Fibroblast of lung (primary cell): ENCODE data around the gene THRB. TPM values are rescaled to one million over a fixed set of nuclear protein-coding genes. Genes with fewer than 3 reads are reported as not detected.

Source experiments
- DNase-seq, 2 donors: peaks; one replicate each; pipeline versions ENCODE4 v3.0.0 to v3.0.0-alpha.2; 2010; ENCODE audit warnings: low read depth in 2 of 2
- H2AFZ ChIP-seq: 2 replicates; pipeline ENCODE4 v1.5.1; 2012; ENCODE audit warnings: low read length, control low read depth, inconsistent platforms
- H3K27ac ChIP-seq: 2 replicates; pipeline ENCODE4 v1.5.1; 2011; ENCODE audit warnings: low read length, control low read depth; ENCODE audit not compliant: insufficient read depth
- H3K27me3 ChIP-seq: 2 replicates; pipeline ENCODE4 v1.5.1; 2011; ENCODE audit warnings: mild to moderate bottlenecking, low read length; ENCODE audit not compliant: control insufficient read depth, insufficient read depth
- H3K36me3 ChIP-seq: 2 replicates; pipeline ENCODE4 v1.5.1; 2011; ENCODE audit warnings: low read length; ENCODE audit not compliant: control insufficient read depth, insufficient read depth
- H3K4me1 ChIP-seq: 2 replicates; pipeline ENCODE4 v1.5.1; 2011; ENCODE audit warnings: low read length; ENCODE audit not compliant: control insufficient read depth, insufficient read depth; ENCODE audit errors: extremely low read depth
- H3K4me2 ChIP-seq: 2 replicates; pipeline ENCODE4 v1.5.1; 2011; ENCODE audit warnings: low read length, control low read depth; ENCODE audit not compliant: insufficient read depth; ENCODE audit errors: extremely low read depth
- H3K4me3 ChIP-seq, 4 experiments: fragments of 200-600 bp in 1 of 4; sonication (generic) in 1 of 4; replicated peaks in 1 of 4; 2 replicates each; pipeline ENCODE4 v1.5.1; 2011 to 2016; ENCODE audit warnings: low read length in 4 of 4, low read depth in 3 of 4, mild to moderate bottlenecking in 3 of 4, control low read depth in 2 of 4, inconsistent platforms in 1 of 4, mixed read lengths in 1 of 4; ENCODE audit not compliant: insufficient read depth in 1 of 4; ENCODE audit errors: control extremely low read depth in 1 of 4
- H3K79me2 ChIP-seq: 2 replicates; pipeline ENCODE4 v1.5.1; 2012; ENCODE audit warnings: mild to moderate bottlenecking, low read length, inconsistent platforms; ENCODE audit not compliant: control insufficient read depth, insufficient read depth
- H3K9ac ChIP-seq: 2 replicates; pipeline ENCODE4 v1.5.1; 2011; ENCODE audit warnings: mild to moderate bottlenecking, low read length, control low read depth; ENCODE audit not compliant: insufficient read depth
- H3K9me3 ChIP-seq: 2 replicates; pipeline ENCODE4 v1.5.1; 2012; ENCODE audit warnings: low read depth, low read length; ENCODE audit not compliant: control insufficient read depth, insufficient read depth
- H4K20me1 ChIP-seq: 2 replicates; pipeline ENCODE4 v1.5.1; 2011; ENCODE audit warnings: low read length; ENCODE audit not compliant: control insufficient read depth, insufficient read depth; ENCODE audit errors: extremely low read depth
- EZH2 ChIP-seq: IDR thresholded peaks from 2 replicates; pipeline ENCODE4 v1.5.1; 2012; ENCODE audit warnings: low read length, control low read depth, mild to moderate bottlenecking; ENCODE audit errors: missing control alignments
- polyA plus RNA-seq, 2 donors: library from polyadenylated mRNA; depleted of rRNA in 1 of 2; stranded (reverse) in 1 of 2; unstranded in 1 of 2; fragments of >200 nt; gene quantifications; 2 replicates each; pipeline ENCODE4 v1.2.1, GENCODE V29; 2011 to 2012; ENCODE audit warnings: missing spikeins in 1 of 2
- total RNA-seq: library from RNA; depleted of rRNA; stranded (reverse); fragments of >200 nt; gene quantifications from 2 replicates; pipeline ENCODE4 v1.2.1, GENCODE V29; 2014
- TF ChIP-seq, protein P1 (sequence below), 2 donors: IDR thresholded peaks in 1 of 2; conservative IDR thresholded peaks in 1 of 2; 1 replicate in 1 of 2; 2 replicates in 1 of 2; pipeline ENCODE4 v1.5.1; 2011 to 2012; ENCODE audit warnings: low read length in 2 of 2, control low read depth in 1 of 2, inconsistent platforms in 1 of 2, low read depth in 1 of 2, mild to moderate bottlenecking in 1 of 2

The THRB gene
- total and polyA plus RNA-seq, 2 donors (not counting 1 experiment from before 2014, with no cell fraction given): 4.2 to 7.4 TPM

DNA sequence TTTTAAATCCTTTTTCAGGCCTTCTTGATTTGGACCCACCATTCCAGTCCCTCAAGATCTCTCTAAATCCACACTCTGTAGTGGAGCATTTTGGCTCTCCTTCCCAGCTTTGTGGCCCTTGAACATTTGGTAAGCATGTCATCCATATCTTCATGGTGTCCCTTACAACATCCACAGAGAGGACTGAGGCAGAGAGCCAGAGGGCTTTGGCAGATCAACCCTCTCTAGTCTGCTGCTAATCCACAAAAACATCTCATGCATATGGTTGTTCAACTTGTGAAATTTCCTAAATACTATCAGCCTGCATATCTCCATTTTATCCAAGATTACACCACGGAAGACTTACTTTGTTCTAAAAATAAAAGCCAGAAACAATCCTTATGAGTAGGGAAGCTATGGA lies 23.2 kb downstream of the THRB start:
- DNase-seq: no peak
- TF ChIP-seq, protein P1, sequence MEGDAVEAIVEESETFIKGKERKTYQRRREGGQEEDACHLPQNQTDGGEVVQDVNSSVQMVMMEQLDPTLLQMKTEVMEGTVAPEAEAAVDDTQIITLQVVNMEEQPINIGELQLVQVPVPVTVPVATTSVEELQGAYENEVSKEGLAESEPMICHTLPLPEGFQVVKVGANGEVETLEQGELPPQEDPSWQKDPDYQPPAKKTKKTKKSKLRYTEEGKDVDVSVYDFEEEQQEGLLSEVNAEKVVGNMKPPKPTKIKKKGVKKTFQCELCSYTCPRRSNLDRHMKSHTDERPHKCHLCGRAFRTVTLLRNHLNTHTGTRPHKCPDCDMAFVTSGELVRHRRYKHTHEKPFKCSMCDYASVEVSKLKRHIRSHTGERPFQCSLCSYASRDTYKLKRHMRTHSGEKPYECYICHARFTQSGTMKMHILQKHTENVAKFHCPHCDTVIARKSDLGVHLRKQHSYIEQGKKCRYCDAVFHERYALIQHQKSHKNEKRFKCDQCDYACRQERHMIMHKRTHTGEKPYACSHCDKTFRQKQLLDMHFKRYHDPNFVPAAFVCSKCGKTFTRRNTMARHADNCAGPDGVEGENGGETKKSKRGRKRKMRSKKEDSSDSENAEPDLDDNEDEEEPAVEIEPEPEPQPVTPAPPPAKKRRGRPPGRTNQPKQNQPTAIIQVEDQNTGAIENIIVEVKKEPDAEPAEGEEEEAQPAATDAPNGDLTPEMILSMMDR (conservative IDR thresholded peaks at IDR 0.05 in 1 of 2, IDR thresholded peaks at IDR 0.05 in 1 of 2; ENCODE audit: low read depth in 1 of 2, low read length in 2 of 2): no peak
- TF ChIP-seq EZH2: no peak
- no peak overlapping the region for H3K9ac ChIP-seq
- H2AFZ ChIP-seq: no peak overlapping the region
- H3K36me3 ChIP-seq: no peaks in the 10 kb centered on the region
- no peaks in the 10 kb centered on the region for H3K27me3 ChIP-seq
- no peaks in the 10 kb centered on the region for H4K20me1 ChIP-seq
- H3K4me1 ChIP-seq: no peaks in the 10 kb centered on the region
- H3K79me2 ChIP-seq: no peaks in the 10 kb centered on the region
- H3K4me3 ChIP-seq: no peak overlapping the region
- no peak overlapping the region for H3K27ac ChIP-seq
- no peaks in the 10 kb centered on the region for H3K9me3 ChIP-seq
- H3K4me2 ChIP-seq: no peak overlapping the region

DNA sequence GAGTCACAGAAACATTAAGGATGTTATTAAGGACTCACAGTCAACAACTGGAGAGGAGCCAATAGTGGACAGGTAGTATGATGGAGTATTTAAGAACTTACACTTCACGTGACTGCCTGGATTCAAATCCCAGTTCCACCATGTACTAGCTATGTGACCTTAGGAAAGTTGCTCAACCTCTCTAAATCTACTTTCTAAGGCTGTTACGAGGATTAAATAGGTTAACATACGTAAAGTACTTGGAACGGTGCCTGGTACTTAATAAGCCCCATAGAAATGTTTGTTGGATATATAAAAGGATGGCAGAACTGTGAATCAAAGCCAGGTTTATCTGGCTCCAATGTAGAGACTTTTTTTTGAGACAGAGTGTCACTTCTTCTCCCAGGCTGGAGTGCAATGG lies 24.4 kb downstream of the THRB start:
- H3K27ac ChIP-seq: no peak overlapping the region
- no peaks in the 10 kb centered on the region for H3K27me3 ChIP-seq
- H3K79me2 ChIP-seq: no peaks in the 10 kb centered on the region
- H3K4me2 ChIP-seq: no peak overlapping the region
- no peak overlapping the region for H3K9ac ChIP-seq
- no peaks in the 10 kb centered on the region for H3K9me3 ChIP-seq
- no peaks in the 10 kb centered on the region for H4K20me1 ChIP-seq
- no peak for DNase-seq
- no peaks in the 10 kb centered on the region for H3K4me1 ChIP-seq
- TF ChIP-seq EZH2: no peak
- TF ChIP-seq, protein P1 (conservative IDR thresholded peaks at IDR 0.05 in 1 of 2, IDR thresholded peaks at IDR 0.05 in 1 of 2; ENCODE audit: low read depth in 1 of 2, low read length in 2 of 2): no peak
- no peaks in the 10 kb centered on the region for H3K36me3 ChIP-seq
- H2AFZ ChIP-seq: no peak overlapping the region
- no peak overlapping the region for H3K4me3 ChIP-seq

DNA sequence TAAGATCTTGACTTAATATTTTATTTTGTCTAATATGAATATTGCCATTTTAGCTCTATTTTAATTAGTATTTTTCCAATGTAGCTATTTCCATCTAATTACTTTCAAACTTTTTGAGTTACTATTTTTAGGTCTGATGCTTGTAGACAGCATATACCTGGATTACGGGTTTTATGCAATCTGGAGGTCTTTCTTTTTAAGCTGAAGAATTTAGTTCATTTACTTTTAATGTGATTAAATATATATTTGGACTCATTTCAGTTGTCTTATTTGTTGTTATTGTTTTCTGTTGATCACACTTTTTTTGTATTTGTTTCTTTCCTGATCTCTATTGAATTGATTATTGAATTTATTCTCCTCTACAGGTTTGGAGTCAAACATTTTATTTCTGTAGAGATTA lies 30.3 kb downstream of the THRB start:
- no peaks in the 10 kb centered on the region for H3K4me1 ChIP-seq
- TF ChIP-seq, protein P1 (conservative IDR thresholded peaks at IDR 0.05 in 1 of 2, IDR thresholded peaks at IDR 0.05 in 1 of 2; ENCODE audit: low read depth in 1 of 2, low read length in 2 of 2): no peak
- no peak for TF ChIP-seq EZH2
- H3K9me3 ChIP-seq: no peaks in the 10 kb centered on the region
- H2AFZ ChIP-seq: no peak overlapping the region
- no peaks in the 10 kb centered on the region for H4K20me1 ChIP-seq
- H3K9ac ChIP-seq: no peak overlapping the region
- no peak overlapping the region for H3K4me3 ChIP-seq
- no peak overlapping the region for H3K4me2 ChIP-seq
- H3K79me2 ChIP-seq: no peaks in the 10 kb centered on the region
- H3K36me3 ChIP-seq: no peaks in the 10 kb centered on the region
- no peak for DNase-seq
- no peak overlapping the region for H3K27ac ChIP-seq
- H3K27me3 ChIP-seq: no peaks in the 10 kb centered on the region
